ENCODE results near the gene FUT4. TPM values are rescaled to one million over a fixed set of nuclear protein-coding genes. Genes with fewer than 3 reads are reported as not detected.

Gene FUT4
- total RNA-seq, 2 donors from 2014 or later = 28.0 to 28.5 TPM

GRCh38 chr11:94577841-94578240, 34.1 kb downstream of the FUT4 start:
- no peak for TF ChIP-seq CTCF (IDR thresholded peaks at IDR 0.05)
- intact Hi-C loops (cut with DNase I) = no loop called here
- no peak overlapping the region for H3K27ac ChIP-seq
- no peaks in the 10 kb centered on the region for H3K9me3 ChIP-seq
- no peaks in the 10 kb centered on the region for H3K27me3 ChIP-seq
- no peaks in the 10 kb centered on the region for H3K4me1 ChIP-seq
- no peak for DNase-seq
- no peak overlapping the region for H3K4me3 ChIP-seq
- H3K36me3 ChIP-seq = no peaks in the 10 kb centered on the region
- H3K9ac ChIP-seq (ENCODE audit: low read depth in 2 of 2, low read length in 2 of 2) = no peak overlapping the region

- Histone ChIP-seq H3K36me3 (no peaks in the 10 kb centered on the region), H3K9ac (ENCODE audit: low read depth in 2 of 2, low read length in 2 of 2) (no peak overlapping the region), H3K4me3 (no peak overlapping the region), H3K27ac (no peak overlapping the region), H3K27me3 (no peaks in the 10 kb centered on the region), H3K4me1 (no peaks in the 10 kb centered on the region), H3K9me3 (no peaks in the 10 kb centered on the region)
- TF ChIP-seq CTCF (IDR thresholded peaks at IDR 0.05) = no peak
- no peak for DNase-seq
- intact Hi-C loops (cut with DNase I) = no loop called here
Observed at GRCh38 chr11:94581926-94582325, 38.2 kb downstream of the FUT4 start.

- H3K27ac ChIP-seq = no peak overlapping the region
Observed at GRCh38 chr11:94583213-94583865, 39.6 kb downstream of the FUT4 start.

GRCh38 chr11:94583866-94584500, 40.3 kb downstream of the FUT4 start:
- no peaks in the 10 kb centered on the region for H3K27me3 ChIP-seq
- no peak overlapping the region for H3K27ac ChIP-seq
- no peak for DNase-seq
- intact Hi-C loops (cut with DNase I) = no loop called here
- no peaks in the 10 kb centered on the region for H3K36me3 ChIP-seq
- no peaks in the 10 kb centered on the region for H3K4me1 ChIP-seq
- no peak overlapping the region for H3K9ac ChIP-seq (ENCODE audit: low read depth in 2 of 2, low read length in 2 of 2)
- TF ChIP-seq CTCF (IDR thresholded peaks at IDR 0.05) = no peak
- H3K9me3 ChIP-seq = no peaks in the 10 kb centered on the region
- no peak overlapping the region for H3K4me3 ChIP-seq

More at GRCh38 chr11:94583213-94583865, 39.6 kb downstream of the FUT4 start:
- DNase-seq = no peak
- no peak overlapping the region for H3K4me3 ChIP-seq
- no peaks in the 10 kb centered on the region for H3K4me1 ChIP-seq
- no peak overlapping the region for H3K9ac ChIP-seq (ENCODE audit: low read depth in 2 of 2, low read length in 2 of 2)
- no peaks in the 10 kb centered on the region for H3K36me3 ChIP-seq
- H3K9me3 ChIP-seq = no peaks in the 10 kb centered on the region
- TF ChIP-seq CTCF (IDR thresholded peaks at IDR 0.05) = no peak
- intact Hi-C loops (cut with DNase I) = no loop called here
- no peaks in the 10 kb centered on the region for H3K27me3 ChIP-seq

GRCh38 chr11:94584978-94585377, 41.3 kb downstream of the FUT4 start:
- no peaks in the 10 kb centered on the region for H3K27me3 ChIP-seq
- H3K36me3 ChIP-seq = no peaks in the 10 kb centered on the region
- TF ChIP-seq CTCF (IDR thresholded peaks at IDR 0.05) = no peak
- no peaks in the 10 kb centered on the region for H3K9me3 ChIP-seq
- intact Hi-C loops (cut with DNase I) = no loop called here
- H3K4me3 ChIP-seq = no peak overlapping the region
- no peak overlapping the region for H3K9ac ChIP-seq (ENCODE audit: low read depth in 2 of 2, low read length in 2 of 2)
- DNase-seq = no peak
- no peaks in the 10 kb centered on the region for H3K4me1 ChIP-seq
- no peak overlapping the region for H3K27ac ChIP-seq

All from colonic mucosa (tissue), 4 donors.